ENCODE data around the gene AQP6. TPM values are rescaled to one million over a fixed set of nuclear protein-coding genes. Genes with fewer than 3 reads are reported as not detected.
A peak's percentile ranks its signal among the peaks of the same experiment; 100 is the strongest.

The AQP6 gene
- total RNA-seq, 2 donors from 2014 or later = 0.40 TPM; not detected in 1

- Histone ChIP-seq H3K9me3 (no peaks in the 10 kb centered on the region), H3K27ac (no peak overlapping the region), H3K27me3 (replicated peaks; ENCODE audit: insufficient read depth) (no peaks in the 10 kb centered on the region), H3K36me3 (no peaks in the 10 kb centered on the region), H3K4me3 (no peak overlapping the region), H3K4me1 (replicated peaks) (no peaks in the 10 kb centered on the region)
- intact Hi-C loops (cut with DNase I) = no loop called here
- DNase-seq (ENCODE audit: low spot score) = peak; percentile 37
- 23% methylated on average over 28 of the region's 28 CpGs for WGBS
- TF ChIP-seq, protein P1, sequence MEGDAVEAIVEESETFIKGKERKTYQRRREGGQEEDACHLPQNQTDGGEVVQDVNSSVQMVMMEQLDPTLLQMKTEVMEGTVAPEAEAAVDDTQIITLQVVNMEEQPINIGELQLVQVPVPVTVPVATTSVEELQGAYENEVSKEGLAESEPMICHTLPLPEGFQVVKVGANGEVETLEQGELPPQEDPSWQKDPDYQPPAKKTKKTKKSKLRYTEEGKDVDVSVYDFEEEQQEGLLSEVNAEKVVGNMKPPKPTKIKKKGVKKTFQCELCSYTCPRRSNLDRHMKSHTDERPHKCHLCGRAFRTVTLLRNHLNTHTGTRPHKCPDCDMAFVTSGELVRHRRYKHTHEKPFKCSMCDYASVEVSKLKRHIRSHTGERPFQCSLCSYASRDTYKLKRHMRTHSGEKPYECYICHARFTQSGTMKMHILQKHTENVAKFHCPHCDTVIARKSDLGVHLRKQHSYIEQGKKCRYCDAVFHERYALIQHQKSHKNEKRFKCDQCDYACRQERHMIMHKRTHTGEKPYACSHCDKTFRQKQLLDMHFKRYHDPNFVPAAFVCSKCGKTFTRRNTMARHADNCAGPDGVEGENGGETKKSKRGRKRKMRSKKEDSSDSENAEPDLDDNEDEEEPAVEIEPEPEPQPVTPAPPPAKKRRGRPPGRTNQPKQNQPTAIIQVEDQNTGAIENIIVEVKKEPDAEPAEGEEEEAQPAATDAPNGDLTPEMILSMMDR (IDR thresholded peaks at IDR 0.05) = peak; percentile 46 to 71 (median 66)
- TF ChIP-seq POLR2A (IDR thresholded peaks at IDR 0.05) = no peak
- peak; percentile 6 for TF ChIP-seq POLR2AphosphoS5 (IDR thresholded peaks at IDR 0.05)
These were observed 27.2 kb upstream of the AQP6 start for GRCh38 chr12:49945394-49946080.

GRCh38 chr12:49946086-49946485 lies 26.7 kb upstream of the AQP6 start:
- H3K4me3 ChIP-seq = no peak overlapping the region
- 80% methylated on average over 9 of the region's 9 CpGs for WGBS
- no peaks in the 10 kb centered on the region for H3K4me1 ChIP-seq (replicated peaks)
- H3K36me3 ChIP-seq = no peaks in the 10 kb centered on the region
- H3K27ac ChIP-seq = no peak overlapping the region
- TF ChIP-seq, protein P1 (IDR thresholded peaks at IDR 0.05) = no peak
- no peak for TF ChIP-seq POLR2AphosphoS5 (IDR thresholded peaks at IDR 0.05)
- no peak for TF ChIP-seq POLR2A (IDR thresholded peaks at IDR 0.05)
- no peak for DNase-seq (ENCODE audit: low spot score)
- no peaks in the 10 kb centered on the region for H3K9me3 ChIP-seq
- H3K27me3 ChIP-seq (replicated peaks; ENCODE audit: insufficient read depth) = no peaks in the 10 kb centered on the region
- intact Hi-C loops (cut with DNase I) = no loop called here

- Histone ChIP-seq H3K36me3 (no peaks in the 10 kb centered on the region), H3K4me3 (no peak overlapping the region), H3K27ac (no peak overlapping the region), H3K4me1 (replicated peaks) (no peaks in the 10 kb centered on the region), H3K27me3 (replicated peaks; ENCODE audit: insufficient read depth) (no peaks in the 10 kb centered on the region), H3K9me3 (no peaks in the 10 kb centered on the region)
- 54% methylated on average over 3 of the region's 3 CpGs for WGBS
- no peak for DNase-seq (ENCODE audit: low spot score)
- intact Hi-C loops (cut with DNase I) = no loop called here
- TF ChIP-seq, protein P1 (IDR thresholded peaks at IDR 0.05) = no peak
- TF ChIP-seq POLR2A (IDR thresholded peaks at IDR 0.05) (no peak), POLR2AphosphoS5 (IDR thresholded peaks at IDR 0.05) (no peak)
These were observed 26.2 kb upstream of the AQP6 start for GRCh38 chr12:49946497-49946896.

DNA sequence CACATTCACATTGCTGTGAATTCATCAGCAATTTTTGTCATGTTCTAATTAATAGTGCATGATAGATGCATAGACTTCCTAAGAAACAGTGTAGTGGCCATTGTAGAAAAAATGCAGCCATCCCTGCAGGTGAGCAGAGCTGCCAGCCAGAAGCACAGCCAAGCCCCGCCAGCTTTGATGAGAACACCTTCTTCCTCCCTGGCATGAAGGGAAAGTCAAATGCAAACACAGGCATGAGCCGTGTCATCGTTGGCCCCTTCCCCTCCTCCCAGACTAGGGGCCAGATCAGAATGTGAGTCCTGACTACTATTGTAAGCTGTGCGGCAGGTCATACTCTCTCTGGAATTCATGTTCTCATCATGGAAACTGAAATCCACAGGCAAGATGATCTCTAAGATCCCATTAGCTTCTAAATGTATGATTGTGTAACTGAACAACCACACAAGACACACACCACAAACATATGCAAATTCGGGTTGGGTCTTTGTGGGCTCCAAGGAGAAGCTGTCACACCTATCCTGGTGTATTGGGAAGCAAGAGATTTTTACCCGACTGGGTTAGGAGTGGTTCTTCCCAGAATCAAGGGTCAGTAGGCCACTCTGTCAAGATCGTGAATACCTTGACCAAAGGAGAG lies 25.0 kb upstream of the AQP6 start:
- Histone ChIP-seq H3K9me3 (no peaks in the 10 kb centered on the region), H3K36me3 (no peaks in the 10 kb centered on the region), H3K27ac (no peak overlapping the region), H3K27me3 (replicated peaks; ENCODE audit: insufficient read depth) (no peaks in the 10 kb centered on the region), H3K4me1 (replicated peaks) (no peaks in the 10 kb centered on the region), H3K4me3 (no peak overlapping the region)
- TF ChIP-seq POLR2A (IDR thresholded peaks at IDR 0.05) (no peak), POLR2AphosphoS5 (IDR thresholded peaks at IDR 0.05) (peak; percentile 35)
- TF ChIP-seq, protein P1 (IDR thresholded peaks at IDR 0.05) = no peak
- 66% methylated on average over 7 of the region's 7 CpGs for WGBS
- intact Hi-C loops (cut with DNase I) = no loop called here
- no peak for DNase-seq (ENCODE audit: low spot score)
